ENCODE results near the gene WDR83. TPM values are rescaled to one million over a fixed set of nuclear protein-coding genes. Genes with fewer than 3 reads are reported as not detected.

WDR83 gene
- total and polyA plus RNA-seq, 10 of the 15 experiments (the other 5 are each of a cell fraction or from before 2014, with no cell fraction given) = 0.58 to 17.7 (median 10.8) TPM

GRCh38 chr19:12665281-12665573 is 1.4 kb upstream of the WDR83 start (continued):
- no peak for TF ChIP-seq RELA (IDR thresholded peaks at IDR 0.05; ENCODE audit: borderline replicate concordance, partially characterized antibody)
- TF ChIP-seq USF2 (IDR thresholded peaks at IDR 0.05; ENCODE audit: borderline replicate concordance, low read depth, low read length) = no peak
- TF ChIP-seq RUNX3 (IDR thresholded peaks at IDR 0.05; ENCODE audit: low read length) = peak; percentile 42; the same call in 1 of the 2 replicates
- TF ChIP-seq RB1 (IDR thresholded peaks at IDR 0.05; ENCODE audit: borderline replicate concordance) = no peak
- TF ChIP-seq EZH2 (IDR thresholded peaks at IDR 0.05; ENCODE audit: borderline replicate concordance, control insufficient read depth, low read depth, low read length) = no peak
- no peak for TF ChIP-seq IRF5 (IDR thresholded peaks at IDR 0.05; ENCODE audit: borderline replicate concordance)
- TF ChIP-seq PAX8 (IDR thresholded peaks at IDR 0.05) = no peak
- no peak; the same call in 1 of the 2 replicates for TF ChIP-seq SIN3A (IDR thresholded peaks at IDR 0.05; ENCODE audit: low read depth, low read length)
- TF ChIP-seq ATF7 (IDR thresholded peaks at IDR 0.05; ENCODE audit: low read depth) = no peak
- no peak for TF ChIP-seq BCL3 (IDR thresholded peaks at IDR 0.05; ENCODE audit: borderline replicate concordance, insufficient read depth, low read depth, low read length, poor library complexity, severe bottlenecking)
- no peak for TF ChIP-seq SUPT20H (IDR thresholded peaks at IDR 0.05; ENCODE audit: borderline replicate concordance, control insufficient read depth, low read depth, low read length)
- TF ChIP-seq NBN (IDR thresholded peaks at IDR 0.05) = no peak
- no peak for TF ChIP-seq RAD21 (IDR thresholded peaks at IDR 0.05; ENCODE audit: insufficient read depth, low read depth, low read length)
- TF ChIP-seq NR2F1 (conservative IDR thresholded peaks at IDR 0.05) = peak; percentile 80
- no peak for TF ChIP-seq ZNF384 (IDR thresholded peaks at IDR 0.05; ENCODE audit: borderline replicate concordance, low read depth, low read length)
- peak; percentile 69; the same call in 1 of the 2 replicates for TF ChIP-seq MLLT1 (IDR thresholded peaks at IDR 0.05)
- TF ChIP-seq E2F8 (IDR thresholded peaks at IDR 0.05; ENCODE audit: low read depth, partially characterized antibody) = no peak
- no peak for TF ChIP-seq POLR2AphosphoS2 (IDR thresholded peaks at IDR 0.05; ENCODE audit: low read depth, low read length)
- TF ChIP-seq NFYB (IDR thresholded peaks at IDR 0.05; ENCODE audit: insufficient read depth, low read depth, low read length) = no peak
- no peak for TF ChIP-seq MEF2B (IDR thresholded peaks at IDR 0.05; ENCODE audit: partially characterized antibody, poor library complexity, severe bottlenecking)
- TF ChIP-seq E2F4 (IDR thresholded peaks at IDR 0.05; ENCODE audit: low read depth, low read length) = no peak
- no peak for TF ChIP-seq FOXM1 (IDR thresholded peaks at IDR 0.05; ENCODE audit: low read depth, low read length)
